Measurements from ENCODE around the gene DYNC2H1.

DYNC2H1 gene

GRCh38 chr11:103281301-103281700 is 172.1 kb downstream of the DYNC2H1 start:
- no peak for TF ChIP-seq CTCF (IDR thresholded peaks at IDR 0.05)

GRCh38 chr11:103284260-103284659 is 175.0 kb downstream of the DYNC2H1 start:
- no peak for TF ChIP-seq CTCF (IDR thresholded peaks at IDR 0.05)

GRCh38 chr11:103294516-103294915 is 185.3 kb downstream of the DYNC2H1 start:
- TF ChIP-seq CTCF (IDR thresholded peaks at IDR 0.05): no peak

- TF ChIP-seq CTCF (IDR thresholded peaks at IDR 0.05): no peak
These were observed 186.5 kb downstream of the DYNC2H1 start for GRCh38 chr11:103295704-103296103.

GRCh38 chr11:103297900-103298299 is 188.7 kb downstream of the DYNC2H1 start:
- TF ChIP-seq CTCF (IDR thresholded peaks at IDR 0.05): no peak

- TF ChIP-seq CTCF (IDR thresholded peaks at IDR 0.05): no peak
These were observed 206.0 kb downstream of the DYNC2H1 start for GRCh38 chr11:103315248-103315647.

GRCh38 chr11:103317118-103317517 is 207.9 kb downstream of the DYNC2H1 start:
- no peak for TF ChIP-seq CTCF (IDR thresholded peaks at IDR 0.05)

- TF ChIP-seq CTCF (IDR thresholded peaks at IDR 0.05): no peak
These were observed 213.6 kb downstream of the DYNC2H1 start for GRCh38 chr11:103322821-103323220.

Data from LNCAP (cell line).